Activated CD8-positive, alpha-beta T cell treated with anti-CD3 and anti-CD28 coated beads for 36 hours (primary cell): ENCODE measurements around the gene NRN1. TPM values are rescaled to one million over a fixed set of nuclear protein-coding genes. Genes with fewer than 3 reads are reported as not detected.

Experiments
- ATAC-seq: fragments of 200-7000 bp; cut with Tn5 transposase; one replicate; pipeline ENCODE4 v1.10.0; 2021; ENCODE audit warnings: mild to moderate bottlenecking, moderate library complexity
- CTCF ChIA-PET: fragments of 350-600 bp; sonication (Branson Sonifier 250); formaldehyde crosslinking; loops from one replicate; lab custom pipeline; 2021; ENCODE audit warnings: antibody characterized with exemption; lab: Charles Lee
- POLR2A ChIA-PET: fragments of 350-600 bp; sonication (Branson Sonifier 250); formaldehyde crosslinking; loops from one replicate; lab custom pipeline; 2021; ENCODE audit warnings: antibody characterized with exemption; lab: Charles Lee
- DNase-seq: peaks from one replicate; pipeline ENCODE4 v3.0.0-alpha.2; 2020
- H3K27ac Mint-ChIP-seq: one replicate; pipeline ENCODE4 v1.8.0; 2021; ENCODE audit warnings: mild to moderate bottlenecking, mixed read lengths
- H3K27me3 Mint-ChIP-seq: one replicate; pipeline ENCODE4 v1.8.0; 2021; ENCODE audit warnings: mixed read lengths
- H3K36me3 Mint-ChIP-seq: one replicate; pipeline ENCODE4 v1.8.0; 2021; ENCODE audit warnings: low read depth, mixed read lengths
- H3K4me1 Mint-ChIP-seq: one replicate; pipeline ENCODE4 v1.8.0; 2021; ENCODE audit warnings: low read depth, mixed read lengths
- H3K4me3 Mint-ChIP-seq: one replicate; pipeline ENCODE4 v1.8.0; 2021; ENCODE audit warnings: mild to moderate bottlenecking, moderate library complexity, mixed read lengths
- H3K9me3 Mint-ChIP-seq: one replicate; pipeline ENCODE4 v1.8.0; 2021; ENCODE audit warnings: mixed read lengths
- CTCF ChIP-seq: fragments of 200-600 bp; IDR thresholded peaks from one replicate; pipeline ENCODE4 v1.8.0; 2022; ENCODE audit warnings: antibody characterized with exemption, mild to moderate bottlenecking
- intact Hi-C: fragments of 100-400 bp; cut with micrococcal nuclease; formaldehyde crosslinking; loops from one replicate; pipeline ENCODE4 v1.10.0; 2022
- total RNA-seq, 2 experiments: library from RNA; stranded (reverse); gene quantifications; one replicate each; pipeline ENCODE4 v1.2.3, GENCODE V29; 2021

NRN1 gene
- total RNA-seq, 2 experiments from 2014 or later = 5.9 to 7.1 TPM

DNA sequence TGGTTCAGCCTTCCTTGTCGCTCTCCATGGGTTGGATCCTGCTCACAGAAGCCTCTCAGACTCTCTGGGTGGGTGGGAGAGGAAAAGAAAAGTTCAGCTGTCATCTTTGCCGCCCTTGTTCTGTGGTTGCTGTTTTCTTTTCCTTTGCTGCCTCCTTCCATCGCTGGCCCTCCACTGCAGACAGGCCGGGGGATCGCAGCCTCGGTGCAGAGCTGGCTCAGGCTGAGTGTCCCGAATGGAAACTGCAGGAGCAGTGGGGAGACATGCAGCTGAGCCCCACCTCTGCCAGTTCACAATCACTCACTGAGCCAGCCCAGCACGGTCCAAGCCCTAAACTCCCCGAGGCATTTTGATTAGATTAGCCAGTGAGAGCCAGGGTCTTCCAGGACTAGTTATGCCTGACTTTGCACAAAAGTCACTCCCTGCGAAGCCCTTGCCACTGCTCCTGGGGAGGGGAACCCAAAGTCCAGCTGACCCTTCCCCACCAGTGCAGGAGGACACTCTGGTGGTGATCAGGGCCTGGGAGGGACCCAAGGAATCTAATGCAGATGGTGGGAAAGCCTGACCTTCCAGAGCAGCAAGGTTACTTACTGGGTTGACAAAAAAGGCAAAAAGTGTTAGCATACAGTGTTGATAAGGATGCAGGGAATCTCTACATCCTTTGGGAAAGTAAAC lies 14.0 kb downstream of the NRN1 start:
- H3K9me3 Mint-ChIP-seq = no peaks in the 10 kb centered on the region
- H3K4me3 Mint-ChIP-seq = no peak overlapping the region
- no peaks in the 10 kb centered on the region for H3K36me3 Mint-ChIP-seq
- H3K4me1 Mint-ChIP-seq = peaks cover 28% of the 10 kb centered on the region
- intact Hi-C loops = no loop called here
- DNase-seq (no peak), ATAC-seq (no peak)
- peaks cover 65% of the 10 kb centered on the region for H3K27me3 Mint-ChIP-seq
- ChIA-PET POLR2A (no interaction called here), CTCF (no interaction called here)
- no peak overlapping the region for H3K27ac Mint-ChIP-seq
- no peak for TF ChIP-seq CTCF

- Mint-ChIP-seq H3K4me1 (peaks cover 24% of the 10 kb centered on the region), H3K27me3 (peaks cover 50% of the 10 kb centered on the region), H3K4me3 (no peak overlapping the region), H3K27ac (no peak overlapping the region), H3K36me3 (no peaks in the 10 kb centered on the region), H3K9me3 (no peaks in the 10 kb centered on the region)
- ATAC-seq (no peak), DNase-seq (no peak)
- TF ChIP-seq CTCF = no peak
- ChIA-PET CTCF (no interaction called here), POLR2A (no interaction called here)
- intact Hi-C loops = no loop called here
These were observed 15.9 kb downstream of the NRN1 start for GRCh38 chr6:5990786-5991185.

DNA sequence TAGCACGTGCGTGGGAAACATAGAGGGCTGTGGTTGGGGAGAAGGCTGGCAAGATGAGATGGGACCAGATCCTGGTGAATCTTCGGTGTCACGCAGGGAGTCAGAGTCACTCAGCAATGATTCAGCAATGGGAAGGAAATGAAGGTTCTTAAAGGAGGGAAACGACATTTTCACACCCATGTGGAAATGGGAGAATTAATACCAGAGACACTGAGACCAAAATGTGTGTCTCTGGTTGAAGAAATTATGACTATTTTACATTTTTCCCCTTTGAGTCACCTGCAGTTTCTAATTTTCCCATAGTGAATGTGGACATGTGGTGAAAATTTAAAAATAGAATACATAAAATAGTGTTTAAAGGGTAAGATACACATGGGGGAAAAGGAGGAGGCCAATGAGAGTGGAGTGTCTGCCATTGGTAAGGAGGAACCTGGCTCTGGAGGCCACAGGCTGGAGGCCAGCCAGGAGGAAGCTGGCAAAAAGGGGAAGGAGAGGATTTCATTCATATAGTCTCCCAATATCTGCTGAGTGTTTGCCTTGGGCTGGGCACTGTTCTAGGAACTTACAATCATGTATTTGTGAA lies 17.5 kb downstream of the NRN1 start:
- no peak overlapping the region for H3K4me3 Mint-ChIP-seq
- H3K27me3 Mint-ChIP-seq = peaks cover 38% of the 10 kb centered on the region
- CTCF ChIA-PET = no interaction called here
- ATAC-seq (no peak), DNase-seq (no peak)
- no peak overlapping the region for H3K27ac Mint-ChIP-seq
- no peaks in the 10 kb centered on the region for H3K36me3 Mint-ChIP-seq
- TF ChIP-seq CTCF = no peak
- intact Hi-C loops = no loop called here
- POLR2A ChIA-PET = no interaction called here
- H3K4me1 Mint-ChIP-seq = peaks cover 20% of the 10 kb centered on the region
- no peaks in the 10 kb centered on the region for H3K9me3 Mint-ChIP-seq

GRCh38 chr6:5986861-5987260 lies 19.9 kb downstream of the NRN1 start:
- ChIA-PET POLR2A (no interaction called here), CTCF (interaction anchor here (1.4 kb wide), 1 partner anchor 515 kb away, joined by 3 read pairs; no protein-coding TSS in a partner anchor)
- peaks cover 29% of the 10 kb centered on the region for H3K4me1 Mint-ChIP-seq
- TF ChIP-seq CTCF = no peak
- H3K4me3 Mint-ChIP-seq = no peak overlapping the region
- peak; percentile 59 for DNase-seq
- intact Hi-C loops = no loop called here
- H3K9me3 Mint-ChIP-seq = no peaks in the 10 kb centered on the region
- ATAC-seq = peak; percentile 74
- H3K27ac Mint-ChIP-seq = no peak overlapping the region
- peaks cover 16% of the 10 kb centered on the region for H3K27me3 Mint-ChIP-seq
- no peaks in the 10 kb centered on the region for H3K36me3 Mint-ChIP-seq
